Panc1 (cell line): Measurements from ENCODE around the gene ZDHHC11B.
"Not testable (repeated sequence)": the region's sequence is repeated elsewhere in the genome, so short reads cannot be mapped to it uniquely, and the experiment has no call there.

Source experiments
- CTCF ChIP-seq: fragments of 450-650 bp; IDR thresholded peaks from 2 replicates; pipeline ENCODE4 v1.5.1; 2017; ENCODE audit warnings: mild to moderate bottlenecking
- POLR2AphosphoS5 ChIP-seq: IDR thresholded peaks from 2 replicates; pipeline ENCODE4 v1.6.1; 2012; ENCODE audit warnings: mild to moderate bottlenecking, low read depth, low read length, moderate library complexity
- REST ChIP-seq, 2 experiments: IDR thresholded peaks; 2 replicates each; pipeline ENCODE4 v1.6.1; 2011 to 2012; ENCODE audit warnings: low read depth in 2 of 2, control low read depth in 1 of 2, low read length in 1 of 2, mild to moderate bottlenecking in 1 of 2, moderate library complexity in 1 of 2; ENCODE audit not compliant: insufficient read depth in 1 of 2
- TCF7L2 ChIP-seq: IDR thresholded peaks from 2 replicates; pipeline ENCODE4 v1.6.1; 2011; ENCODE audit warnings: mild to moderate bottlenecking, low read depth, low read length, inconsistent platforms

- TF ChIP-seq CTCF; REST (IDR thresholded peaks at IDR 0.05; ENCODE audit: insufficient read depth in 1 of 2, low read depth in 2 of 2, low read length in 1 of 2); POLR2AphosphoS5; TCF7L2: not testable (repeated sequence)
Measured at GRCh38 chr5:778967-779366, 5.6 kb downstream of the ZDHHC11B start.
